SW 1271 (cell line): ENCODE data around the gene FANCM.

Experiments
- DNase-seq, 2 experiments: peaks; one replicate each; lab custom pipeline; 2025; lab: John Stamatoyannopoulos, UW

The FANCM gene

DNA sequence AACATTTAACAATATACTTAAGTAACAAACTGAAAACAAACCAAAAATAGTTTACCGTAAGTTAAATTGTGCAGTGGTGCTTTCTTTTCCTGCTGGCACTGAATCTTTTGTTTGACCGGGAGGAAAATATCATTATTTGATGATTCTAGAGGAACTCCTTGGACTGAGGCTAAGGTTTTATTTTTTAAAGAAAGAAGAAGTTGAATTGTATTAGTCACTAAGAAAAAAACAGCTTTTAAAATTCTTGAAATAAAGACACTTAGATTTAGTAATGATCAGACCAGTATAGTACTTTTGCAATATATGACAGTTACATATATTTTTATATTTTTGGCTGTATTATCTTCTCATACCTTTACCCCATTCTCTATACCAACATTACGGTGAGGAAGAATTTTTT lies 107.0 kb downstream of the FANCM start:
- no peak for DNase-seq

DNA sequence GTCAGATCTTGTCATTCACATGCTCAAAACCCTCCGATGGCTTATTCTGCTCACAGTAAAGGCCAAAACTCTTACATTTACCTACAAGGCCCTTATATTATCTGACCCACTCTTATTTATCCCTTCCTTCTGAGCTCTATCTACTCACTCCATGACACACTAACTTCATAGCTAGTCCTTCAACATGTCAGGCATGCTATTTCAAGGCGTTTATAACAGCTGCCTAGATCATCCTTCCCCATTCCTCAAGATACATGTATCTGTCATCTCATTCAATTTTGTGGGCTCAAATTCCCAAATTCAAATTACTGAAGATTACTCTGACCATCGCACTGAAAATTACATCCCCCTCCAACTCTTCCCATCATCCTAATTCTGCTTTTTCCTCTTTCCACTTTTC lies 110.4 kb downstream of the FANCM start:
- no peak for DNase-seq

DNA sequence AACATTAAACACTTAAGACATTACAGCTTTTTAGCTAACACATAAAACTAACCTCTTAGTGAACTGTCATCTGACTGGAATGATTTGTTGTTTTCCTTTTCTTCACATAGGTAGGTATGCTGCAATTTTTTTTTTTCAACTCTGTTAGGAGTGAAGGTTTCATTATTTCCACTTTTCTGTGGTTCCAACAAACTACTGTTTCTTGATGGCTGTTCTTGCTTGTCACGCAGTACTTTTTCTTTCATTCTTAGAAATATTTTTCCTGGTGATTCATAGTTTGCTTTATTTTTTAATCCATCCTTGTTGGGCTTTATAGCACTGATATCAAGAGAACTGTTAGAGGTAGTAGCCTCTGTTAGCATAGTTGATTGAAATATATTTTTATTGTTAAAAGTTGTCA lies 111.0 kb downstream of the FANCM start:
- DNase-seq, result no peak

- no peak for DNase-seq
Measured at GRCh38 chr14:45247427-45247826, 111.7 kb downstream of the FANCM start.

- DNase-seq, result peak in 1 of 2 experiments; percentile 9
Measured at GRCh38 chr14:45249856-45250575, 114.3 kb downstream of the FANCM start.
